Fibroblast of skin of right quadriceps (primary cell): ENCODE measurements around the gene SERPIND1.
"Not testable (repeated sequence)": the region's sequence is repeated elsewhere in the genome, so short reads cannot be mapped to it uniquely, and the experiment has no call there.

Experiments
- DNase-seq: peaks from one replicate; pipeline ENCODE4 v3.0.0-alpha.2; 2013

Gene SERPIND1, protein sequence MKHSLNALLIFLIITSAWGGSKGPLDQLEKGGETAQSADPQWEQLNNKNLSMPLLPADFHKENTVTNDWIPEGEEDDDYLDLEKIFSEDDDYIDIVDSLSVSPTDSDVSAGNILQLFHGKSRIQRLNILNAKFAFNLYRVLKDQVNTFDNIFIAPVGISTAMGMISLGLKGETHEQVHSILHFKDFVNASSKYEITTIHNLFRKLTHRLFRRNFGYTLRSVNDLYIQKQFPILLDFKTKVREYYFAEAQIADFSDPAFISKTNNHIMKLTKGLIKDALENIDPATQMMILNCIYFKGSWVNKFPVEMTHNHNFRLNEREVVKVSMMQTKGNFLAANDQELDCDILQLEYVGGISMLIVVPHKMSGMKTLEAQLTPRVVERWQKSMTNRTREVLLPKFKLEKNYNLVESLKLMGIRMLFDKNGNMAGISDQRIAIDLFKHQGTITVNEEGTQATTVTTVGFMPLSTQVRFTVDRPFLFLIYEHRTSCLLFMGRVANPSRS

GRCh38 chr22:20773793-20774212 is at the start of gene SERPIND1:
Gene SERPIND1, plus strand, starts transcription at chr22:20774113. Its CDS starts 5,200 bp downstream, at chr22:20779313.
- no peak for DNase-seq

- DNase-seq = no peak
Measured at GRCh38 chr22:20724676-20725454, 49.0 kb upstream of the SERPIND1 start.

DNA sequence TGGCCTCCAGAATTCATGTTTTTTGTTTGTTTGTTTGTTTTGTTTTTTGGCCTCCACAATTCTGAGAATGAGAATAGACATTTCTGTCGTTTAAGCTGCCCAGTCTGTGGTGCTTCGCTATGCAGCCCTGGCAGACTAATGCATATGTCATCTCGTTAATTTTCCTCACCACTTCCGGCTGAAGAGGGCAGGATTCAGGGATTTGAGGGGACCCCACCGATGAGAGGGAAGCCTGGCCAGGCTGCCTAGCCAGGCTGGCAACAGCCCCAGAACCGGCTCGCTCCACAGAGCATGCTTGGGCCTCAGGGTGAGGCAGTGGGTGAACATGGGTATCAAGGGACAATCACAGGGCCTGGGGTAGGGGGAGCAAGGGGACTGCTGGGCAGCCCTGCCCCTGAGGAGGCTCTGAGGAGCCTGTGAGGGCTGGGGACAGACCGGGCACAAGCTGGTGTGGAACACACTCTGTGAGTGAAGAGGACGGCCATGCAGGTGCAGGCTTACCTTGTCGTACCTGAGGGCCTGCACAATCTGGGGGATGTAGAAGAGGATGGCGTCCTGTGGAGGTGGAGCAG is 47.8 kb upstream of the SERPIND1 start:
- peak; percentile 19 for DNase-seq

- DNase-seq = no peak
Measured at GRCh38 chr22:20727118-20728015, 46.5 kb upstream of the SERPIND1 start.

DNA sequence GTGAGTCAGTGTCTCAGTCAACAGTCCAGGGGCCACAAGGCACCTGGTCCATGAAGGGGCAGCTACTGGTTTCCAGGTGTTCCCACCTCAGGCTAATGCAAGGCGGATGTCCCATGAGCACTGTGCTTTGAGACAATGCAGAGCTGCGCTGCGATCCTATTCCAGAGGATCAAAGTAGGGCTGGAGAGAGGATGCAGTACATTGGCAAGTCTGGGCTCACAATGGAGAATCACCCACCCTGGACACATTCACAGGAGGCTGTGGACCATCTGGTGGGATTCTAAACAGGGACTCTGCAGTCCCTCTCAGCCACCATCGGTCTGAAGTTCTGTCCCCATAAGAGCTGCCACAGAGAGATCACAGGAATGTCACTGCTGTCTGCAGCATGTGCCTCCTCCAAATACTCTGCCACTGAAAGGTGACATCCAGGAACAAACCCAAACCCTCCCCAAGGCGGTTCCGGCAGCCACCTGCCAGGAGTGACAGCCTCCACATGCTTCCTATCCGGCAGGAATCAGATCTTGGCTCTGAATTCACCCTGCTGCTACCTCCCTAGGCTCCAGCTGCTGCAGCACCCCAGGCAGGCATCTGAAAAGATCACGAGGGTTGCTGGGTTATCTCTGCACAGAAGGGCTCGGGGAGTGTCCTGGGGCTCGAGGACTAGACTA is 45.3 kb upstream of the SERPIND1 start:
- DNase-seq = no peak

GRCh38 chr22:20729194-20729593 is 44.7 kb upstream of the SERPIND1 start:
- no peak for DNase-seq

DNA sequence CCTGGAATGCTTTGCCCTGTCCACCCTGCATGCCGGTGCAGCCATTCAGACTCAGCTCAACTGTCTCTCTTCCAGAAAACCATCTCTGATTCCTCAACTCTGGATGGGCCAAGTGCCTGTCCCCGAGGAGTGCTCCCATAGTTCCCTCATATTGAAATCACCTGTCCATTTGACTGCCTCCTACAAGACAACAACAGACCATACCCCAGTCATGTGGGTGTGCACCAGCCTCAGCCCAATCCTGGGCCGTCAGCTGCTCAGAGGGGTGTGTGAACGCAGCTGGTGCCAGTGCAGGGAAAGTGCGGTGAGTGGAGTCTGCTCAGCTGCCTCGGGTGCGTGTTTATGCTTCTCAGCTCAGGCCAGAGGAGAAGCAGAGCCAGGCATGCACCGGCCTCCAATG is 41.5 kb upstream of the SERPIND1 start:
- DNase-seq = not testable (repeated sequence)

DNA sequence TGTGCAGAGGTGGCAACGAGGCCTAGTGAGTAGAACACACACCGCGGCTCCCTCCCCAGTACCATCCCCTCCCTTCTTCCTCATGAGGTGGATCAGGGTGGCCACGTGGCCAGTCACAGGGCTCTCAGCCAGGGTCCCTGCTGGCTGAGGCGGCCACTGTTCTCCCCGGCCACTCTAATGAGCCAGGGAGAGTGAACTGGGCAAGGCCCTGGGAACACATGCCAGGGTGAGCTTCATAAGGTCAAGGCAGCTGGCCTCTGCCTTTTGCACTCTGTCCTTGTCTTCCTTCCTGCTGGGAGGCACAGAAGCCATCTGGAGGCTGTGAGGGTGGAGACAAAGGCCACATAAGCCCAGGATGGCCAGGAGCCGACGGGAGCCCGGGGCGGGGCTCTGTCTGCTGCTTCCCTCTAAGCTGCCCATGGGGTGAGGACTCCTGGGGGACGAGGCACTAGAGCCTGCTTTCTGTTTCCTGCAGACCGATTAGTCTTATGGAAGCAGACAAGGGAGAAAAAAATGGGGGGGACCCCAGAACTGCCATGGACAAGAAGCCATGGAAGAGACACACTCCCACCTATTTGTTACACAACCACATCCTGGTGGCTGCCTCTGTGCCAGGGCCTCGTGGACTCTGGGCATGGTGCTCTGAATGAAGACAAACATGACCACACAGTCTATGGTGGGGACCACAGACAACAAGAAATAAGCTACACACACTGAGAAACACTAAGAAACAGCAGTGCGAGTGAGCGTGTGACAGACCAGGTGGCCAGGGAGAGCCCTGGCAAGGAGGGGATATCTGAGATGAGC is 38.4 kb upstream of the SERPIND1 start:
- DNase-seq = not testable (repeated sequence)

DNA sequence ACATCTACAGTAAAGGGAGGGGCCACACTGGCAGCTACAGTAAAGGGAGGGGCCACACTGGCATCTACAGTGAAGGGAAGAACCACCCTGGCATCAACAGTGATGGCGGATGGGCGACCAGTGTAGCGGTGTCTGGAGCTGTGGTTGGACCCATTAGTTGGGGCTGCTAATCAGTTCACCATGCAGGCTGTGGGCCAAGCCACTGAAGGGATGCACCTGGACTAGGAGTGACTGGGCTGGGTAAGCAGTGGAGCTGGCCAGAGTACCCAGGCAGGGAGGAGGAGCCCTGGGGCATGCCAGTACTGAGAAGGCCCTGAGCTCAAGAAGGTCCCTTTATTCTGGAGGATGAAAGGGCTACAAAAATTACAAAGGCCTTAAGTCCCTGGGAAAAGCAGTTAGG is 37.0 kb upstream of the SERPIND1 start:
- DNase-seq = not testable (repeated sequence)

- DNase-seq = no peak
Measured at GRCh38 chr22:20738394-20739089, 35.4 kb upstream of the SERPIND1 start.

- no peak for DNase-seq
Measured at GRCh38 chr22:20740222-20740951, 33.5 kb upstream of the SERPIND1 start.

DNA sequence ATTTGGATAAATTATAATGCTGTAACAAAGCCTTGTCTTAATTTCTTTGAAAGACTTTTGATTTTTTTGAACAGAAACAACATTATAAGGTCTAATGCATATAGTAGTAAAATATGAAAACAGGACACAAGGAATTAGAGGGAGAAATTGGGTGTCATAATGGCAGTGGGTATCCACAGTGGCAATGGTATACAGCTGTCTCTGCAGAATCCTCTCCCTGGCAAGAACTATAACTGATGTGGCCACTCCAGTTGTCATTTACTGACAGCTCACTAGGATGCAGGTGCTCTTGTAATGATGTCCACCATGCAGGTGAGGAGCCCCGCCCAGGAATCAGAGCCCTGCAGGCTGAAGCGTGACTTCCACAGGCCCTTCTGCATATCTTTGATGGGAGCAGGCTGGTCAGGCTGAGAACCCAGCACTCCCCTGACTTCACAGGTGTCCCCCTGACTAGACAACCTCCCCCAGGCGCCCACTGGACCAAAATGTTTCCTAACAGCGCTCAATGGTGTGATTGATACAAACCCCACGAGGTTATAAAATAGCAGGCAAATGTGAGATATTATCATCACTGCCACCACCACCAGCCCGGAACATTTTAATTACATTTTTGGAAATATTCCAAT is 32.8 kb upstream of the SERPIND1 start:
- DNase-seq = no peak

- DNase-seq = no peak
Measured at GRCh38 chr22:20741634-20742581, 32.0 kb upstream of the SERPIND1 start.

- no peak for DNase-seq
Measured at GRCh38 chr22:20742764-20743163, 31.1 kb upstream of the SERPIND1 start.

DNA sequence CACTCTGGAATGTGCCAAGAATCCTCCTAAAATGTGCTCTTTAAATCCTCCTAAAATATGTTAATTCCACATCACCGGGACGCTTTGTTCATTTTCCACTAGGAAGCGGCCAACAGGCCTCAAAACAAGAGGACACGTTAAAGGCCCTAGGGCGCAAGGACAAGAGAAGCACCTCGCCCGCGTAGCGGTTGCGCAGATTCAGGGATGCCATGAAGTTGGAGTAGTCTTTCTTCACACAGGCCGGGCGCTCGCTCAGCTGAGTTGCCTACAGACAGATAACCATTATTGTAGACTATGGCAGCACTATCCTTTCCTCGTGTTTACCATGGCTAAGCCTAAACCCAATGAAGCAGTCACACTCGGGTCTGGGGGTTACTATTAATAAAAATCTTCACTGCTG is 29.5 kb upstream of the SERPIND1 start:
- DNase-seq = no peak

DNA sequence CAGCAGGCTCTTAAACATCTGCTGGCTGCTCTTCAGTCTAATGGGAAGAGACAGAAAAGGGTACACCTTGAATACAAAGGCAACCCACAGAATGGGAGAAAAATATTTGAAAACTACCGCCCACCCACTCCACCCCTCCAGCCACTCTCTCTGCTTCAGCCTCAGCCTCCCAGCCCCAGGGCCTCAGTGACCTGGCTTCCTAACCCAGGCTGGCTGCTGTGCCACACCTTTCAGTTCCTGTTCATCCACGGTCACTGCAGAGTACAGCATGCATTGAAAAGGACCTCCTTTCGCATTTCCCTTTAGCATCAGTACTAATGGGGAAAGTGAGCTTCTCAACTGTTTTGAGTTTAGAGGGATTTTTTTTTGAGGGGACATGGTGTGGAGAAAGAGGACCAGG is 28.8 kb upstream of the SERPIND1 start:
- DNase-seq = no peak

DNA sequence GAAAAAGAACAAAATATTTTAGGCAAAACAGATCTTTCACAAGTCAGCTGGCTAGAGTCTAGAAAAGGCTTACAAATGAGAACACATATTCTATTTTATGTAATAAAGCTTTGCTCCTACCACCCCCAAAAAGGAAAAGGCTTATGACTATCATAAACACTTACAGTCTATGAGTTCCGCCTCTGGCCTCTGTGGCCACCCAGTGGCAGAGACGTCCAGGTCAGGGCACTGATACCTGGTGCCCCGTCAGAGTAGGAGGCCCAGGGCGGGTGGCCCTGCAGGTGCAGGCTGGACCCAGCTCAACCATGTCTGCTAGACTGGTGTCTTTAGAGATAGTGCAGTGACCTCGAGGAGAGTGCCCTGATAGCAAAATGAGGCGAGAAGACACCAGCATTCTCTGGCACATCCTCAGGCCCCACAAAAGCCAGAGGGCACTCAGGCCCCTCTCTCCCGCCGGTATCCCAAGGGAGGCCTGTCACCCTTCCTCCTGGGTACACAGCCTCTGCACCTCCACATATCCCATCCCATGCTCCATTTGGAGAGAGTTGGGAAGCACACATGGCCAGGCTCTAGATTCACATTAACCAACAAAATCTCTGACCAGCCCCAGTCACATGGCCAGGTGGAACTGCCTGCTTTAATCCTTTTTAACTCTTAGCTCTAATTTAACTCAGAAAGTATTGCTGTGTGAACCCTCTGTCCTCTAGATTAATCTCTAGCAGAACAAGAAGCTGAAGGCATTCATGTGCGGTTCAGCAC is 27.3 kb upstream of the SERPIND1 start:
- no peak for DNase-seq
